ENCODE data around the gene DUSP7.

Gene DUSP7

GRCh38 chr3:52078781-52079560 lies 22.6 kb upstream of the DUSP7 start:
- Mint-ChIP-seq H3K4me1 (ENCODE audit: low read depth) (no peaks in the 10 kb centered on the region), H3K9me3 (no peaks in the 10 kb centered on the region), H3K27me3 (no peaks in the 10 kb centered on the region), H3K4me3 (no peak overlapping the region), H3K36me3 (ENCODE audit: low read depth) (peaks cover under 1% of the 10 kb centered on the region), H3K27ac (no peak overlapping the region)

- peaks cover 4% of the 10 kb centered on the region for H3K36me3 Mint-ChIP-seq (ENCODE audit: low read depth)
- no peaks in the 10 kb centered on the region for H3K9me3 Mint-ChIP-seq
- no peaks in the 10 kb centered on the region for H3K4me1 Mint-ChIP-seq (ENCODE audit: low read depth)
- no peaks in the 10 kb centered on the region for H3K27me3 Mint-ChIP-seq
- no peak overlapping the region for H3K4me3 Mint-ChIP-seq
- no peak overlapping the region for H3K27ac Mint-ChIP-seq
Measured at GRCh38 chr3:52077925-52078324, 21.6 kb upstream of the DUSP7 start.

- Mint-ChIP-seq H3K27ac (no peak overlapping the region), H3K9me3 (no peaks in the 10 kb centered on the region), H3K4me3 (no peak overlapping the region), H3K36me3 (ENCODE audit: low read depth) (peaks cover 4% of the 10 kb centered on the region), H3K27me3 (no peaks in the 10 kb centered on the region), H3K4me1 (ENCODE audit: low read depth) (no peaks in the 10 kb centered on the region)
Measured at GRCh38 chr3:52076896-52077780, 20.8 kb upstream of the DUSP7 start.

GRCh38 chr3:52073490-52073889 lies 17.1 kb upstream of the DUSP7 start:
- Mint-ChIP-seq H3K27me3 (no peaks in the 10 kb centered on the region), H3K36me3 (ENCODE audit: low read depth) (peaks cover 4% of the 10 kb centered on the region), H3K27ac (no peak overlapping the region), H3K9me3 (no peaks in the 10 kb centered on the region), H3K4me3 (no peak overlapping the region), H3K4me1 (ENCODE audit: low read depth) (peaks cover 6% of the 10 kb centered on the region)

- peaks cover 6% of the 10 kb centered on the region for H3K4me1 Mint-ChIP-seq (ENCODE audit: low read depth)
- no peak overlapping the region for H3K27ac Mint-ChIP-seq
- H3K9me3 Mint-ChIP-seq: no peaks in the 10 kb centered on the region
- peaks cover 4% of the 10 kb centered on the region for H3K36me3 Mint-ChIP-seq (ENCODE audit: low read depth)
- H3K27me3 Mint-ChIP-seq: no peaks in the 10 kb centered on the region
- no peak overlapping the region for H3K4me3 Mint-ChIP-seq
Measured at GRCh38 chr3:52072471-52072870, 16.1 kb upstream of the DUSP7 start.

- H3K4me1 Mint-ChIP-seq (ENCODE audit: low read depth): peaks cover 6% of the 10 kb centered on the region
Measured at GRCh38 chr3:52072020-52072419, 15.6 kb upstream of the DUSP7 start.

GRCh38 chr3:52070724-52071621 lies 14.6 kb upstream of the DUSP7 start:
- Mint-ChIP-seq H3K36me3 (ENCODE audit: low read depth) (peaks cover 4% of the 10 kb centered on the region), H3K4me3 (no peak overlapping the region), H3K9me3 (no peaks in the 10 kb centered on the region), H3K27me3 (no peaks in the 10 kb centered on the region), H3K27ac (no peak overlapping the region), H3K4me1 (ENCODE audit: low read depth) (peaks cover 6% of the 10 kb centered on the region)

More at GRCh38 chr3:52072020-52072419, 15.6 kb upstream of the DUSP7 start:
- Mint-ChIP-seq H3K36me3 (ENCODE audit: low read depth) (peaks cover 4% of the 10 kb centered on the region), H3K27ac (no peak overlapping the region), H3K27me3 (no peaks in the 10 kb centered on the region), H3K9me3 (no peaks in the 10 kb centered on the region), H3K4me3 (no peak overlapping the region)

- Mint-ChIP-seq H3K9me3 (no peaks in the 10 kb centered on the region), H3K4me3 (no peak overlapping the region), H3K27me3 (no peaks in the 10 kb centered on the region), H3K36me3 (ENCODE audit: low read depth) (peaks cover 4% of the 10 kb centered on the region), H3K4me1 (ENCODE audit: low read depth) (peaks cover 6% of the 10 kb centered on the region), H3K27ac (no peak overlapping the region)
Measured at GRCh38 chr3:52069855-52070254, 13.5 kb upstream of the DUSP7 start.

- Mint-ChIP-seq H3K9me3 (no peaks in the 10 kb centered on the region), H3K27me3 (no peaks in the 10 kb centered on the region), H3K36me3 (ENCODE audit: low read depth) (peaks cover 4% of the 10 kb centered on the region), H3K27ac (no peak overlapping the region), H3K4me3 (no peak overlapping the region), H3K4me1 (ENCODE audit: low read depth) (peaks cover 6% of the 10 kb centered on the region)
Measured at GRCh38 chr3:52069135-52069534, 12.8 kb upstream of the DUSP7 start.

GRCh38 chr3:52068730-52069129 lies 12.4 kb upstream of the DUSP7 start:
- Mint-ChIP-seq H3K36me3 (ENCODE audit: low read depth) (peaks cover 1% of the 10 kb centered on the region), H3K4me3 (no peak overlapping the region), H3K27me3 (no peaks in the 10 kb centered on the region), H3K4me1 (ENCODE audit: low read depth) (peaks cover 6% of the 10 kb centered on the region), H3K27ac (no peak overlapping the region), H3K9me3 (no peaks in the 10 kb centered on the region)

- Mint-ChIP-seq H3K36me3 (ENCODE audit: low read depth) (no peaks in the 10 kb centered on the region), H3K27ac (no peak overlapping the region), H3K9me3 (no peaks in the 10 kb centered on the region), H3K27me3 (no peaks in the 10 kb centered on the region), H3K4me1 (ENCODE audit: low read depth) (peaks cover 6% of the 10 kb centered on the region), H3K4me3 (no peak overlapping the region)
Measured at GRCh38 chr3:52068055-52068571, 11.7 kb upstream of the DUSP7 start.

- Mint-ChIP-seq H3K27me3 (no peaks in the 10 kb centered on the region), H3K4me3 (no peak overlapping the region), H3K9me3 (no peaks in the 10 kb centered on the region), H3K36me3 (ENCODE audit: low read depth) (no peaks in the 10 kb centered on the region), H3K27ac (no peak overlapping the region), H3K4me1 (ENCODE audit: low read depth) (peaks cover 6% of the 10 kb centered on the region)
Measured at GRCh38 chr3:52067526-52067925, 11.2 kb upstream of the DUSP7 start.

- no peaks in the 10 kb centered on the region for H3K9me3 Mint-ChIP-seq
- no peaks in the 10 kb centered on the region for H3K36me3 Mint-ChIP-seq (ENCODE audit: low read depth)
- no peak overlapping the region for H3K4me3 Mint-ChIP-seq
- no peak overlapping the region for H3K27ac Mint-ChIP-seq
- no peaks in the 10 kb centered on the region for H3K27me3 Mint-ChIP-seq
- H3K4me1 Mint-ChIP-seq (ENCODE audit: low read depth): peaks cover 6% of the 10 kb centered on the region
Measured at GRCh38 chr3:52067046-52067445, 10.7 kb upstream of the DUSP7 start.

- no peaks in the 10 kb centered on the region for H3K9me3 Mint-ChIP-seq
- no peak overlapping the region for H3K4me3 Mint-ChIP-seq
- no peaks in the 10 kb centered on the region for H3K36me3 Mint-ChIP-seq (ENCODE audit: low read depth)
- no peaks in the 10 kb centered on the region for H3K27me3 Mint-ChIP-seq
- H3K27ac Mint-ChIP-seq: no peak overlapping the region
- no peaks in the 10 kb centered on the region for H3K4me1 Mint-ChIP-seq (ENCODE audit: low read depth)
Measured at GRCh38 chr3:52065264-52065756, 8.9 kb upstream of the DUSP7 start.

Data from stimulated activated naive CD8-positive, alpha-beta T cell treated with anti-CD3 and anti-CD28 coated beads, Interleukin-15, Interleukin-2, amounts not matched to agents 100 ng/mL and 50 ng/mL, for 24 hours (primary cell).